Epithelial cell of proximal tubule (primary cell): ENCODE results near the gene TOMT. TPM values are rescaled to one million over a fixed set of nuclear protein-coding genes. Genes with fewer than 3 reads are reported as not detected.

Experiments used
- DNase-seq: peaks from one replicate; pipeline ENCODE4 v3.0.0-alpha.2; 2011; ENCODE audit warnings: low read depth
- H3K4me3 ChIP-seq: 2 replicates; pipeline ENCODE4 v1.5.1; 2011; ENCODE audit warnings: low read depth, mild to moderate bottlenecking, low read length
- total RNA-seq: library from RNA; depleted of rRNA; stranded (reverse); fragments of >200 nt; gene quantifications from 2 replicates; pipeline ENCODE4 v1.2.3, GENCODE V29; 2015
- TF ChIP-seq, protein P1 (sequence below): conservative IDR thresholded peaks from 2 replicates; pipeline ENCODE4 v1.5.1; 2012; ENCODE audit warnings: low read depth, mild to moderate bottlenecking, low read length

TOMT gene
- total RNA-seq, 1 donor from 2014 or later: not detected

GRCh38 chr11:72079819-72080325, 25.9 kb upstream of the TOMT start:
- peak overlapping the region; percentile 68 for H3K4me3 ChIP-seq
- no peak for DNase-seq
- TF ChIP-seq, protein P1, sequence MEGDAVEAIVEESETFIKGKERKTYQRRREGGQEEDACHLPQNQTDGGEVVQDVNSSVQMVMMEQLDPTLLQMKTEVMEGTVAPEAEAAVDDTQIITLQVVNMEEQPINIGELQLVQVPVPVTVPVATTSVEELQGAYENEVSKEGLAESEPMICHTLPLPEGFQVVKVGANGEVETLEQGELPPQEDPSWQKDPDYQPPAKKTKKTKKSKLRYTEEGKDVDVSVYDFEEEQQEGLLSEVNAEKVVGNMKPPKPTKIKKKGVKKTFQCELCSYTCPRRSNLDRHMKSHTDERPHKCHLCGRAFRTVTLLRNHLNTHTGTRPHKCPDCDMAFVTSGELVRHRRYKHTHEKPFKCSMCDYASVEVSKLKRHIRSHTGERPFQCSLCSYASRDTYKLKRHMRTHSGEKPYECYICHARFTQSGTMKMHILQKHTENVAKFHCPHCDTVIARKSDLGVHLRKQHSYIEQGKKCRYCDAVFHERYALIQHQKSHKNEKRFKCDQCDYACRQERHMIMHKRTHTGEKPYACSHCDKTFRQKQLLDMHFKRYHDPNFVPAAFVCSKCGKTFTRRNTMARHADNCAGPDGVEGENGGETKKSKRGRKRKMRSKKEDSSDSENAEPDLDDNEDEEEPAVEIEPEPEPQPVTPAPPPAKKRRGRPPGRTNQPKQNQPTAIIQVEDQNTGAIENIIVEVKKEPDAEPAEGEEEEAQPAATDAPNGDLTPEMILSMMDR: no peak

DNA sequence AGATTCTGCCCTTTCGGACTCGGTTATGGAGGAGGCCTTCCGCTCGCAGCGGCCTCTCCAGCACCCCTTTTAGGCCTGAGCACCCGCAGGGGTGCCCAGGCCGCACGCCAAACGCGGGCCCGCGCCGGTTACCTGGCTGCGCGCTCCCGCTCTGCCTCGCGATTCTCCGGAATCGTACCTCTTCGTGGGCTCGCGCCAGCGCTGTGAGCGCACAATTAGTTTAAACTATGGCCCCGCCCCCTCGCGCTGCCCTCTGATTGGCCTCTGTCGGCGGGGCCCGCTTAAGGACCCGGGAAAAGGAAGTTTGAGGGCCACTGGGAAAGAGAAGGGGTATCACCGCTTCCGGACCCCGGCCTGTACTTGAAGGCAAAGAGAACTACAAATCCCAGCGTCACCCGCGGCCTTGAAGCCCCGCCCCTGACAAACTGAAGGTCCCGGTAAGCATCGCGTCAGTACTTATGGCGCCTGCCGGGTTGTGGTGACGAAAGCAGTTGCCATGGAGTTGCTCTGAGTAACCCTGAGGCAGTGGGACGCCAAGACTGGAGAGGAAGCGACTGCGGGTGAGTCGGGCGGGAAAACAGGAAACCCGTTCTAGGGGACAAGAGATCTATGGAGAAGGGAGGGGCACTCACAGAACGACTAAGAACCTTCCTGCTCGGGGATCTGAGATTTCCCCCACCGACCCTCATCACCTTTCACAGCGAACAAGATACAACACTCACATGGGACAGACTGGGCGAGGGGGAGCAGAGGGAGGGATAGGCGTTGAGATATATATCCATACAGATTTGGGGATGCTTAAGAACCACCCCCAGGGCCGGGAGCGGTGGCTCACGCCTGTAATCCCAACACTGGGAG, 25.2 kb upstream of the TOMT start, which contains the start of the genes LRRC51 and NUMA1:
LRRC51 (plus strand) TSS at position 525 of the 858 bp plus-strand sequence. CDS start 8,234 bp downstream, outside the sequence.
NUMA1 (minus strand) TSS at position 217 of the 858 bp plus-strand sequence. CDS start 44,599 bp downstream, outside the sequence.
- DNase-seq: peak; percentile 97
- TF ChIP-seq, protein P1: no peak
- H3K4me3 ChIP-seq: peak within 1 kb of the TSS; percentile 68

- H3K4me3 ChIP-seq: peak overlapping the region; percentile 68
- TF ChIP-seq, protein P1: no peak
- DNase-seq: no peak
Observed at GRCh38 chr11:72081184-72081644, 24.5 kb upstream of the TOMT start.

- TF ChIP-seq, protein P1: no peak
- DNase-seq: no peak
- H3K4me3 ChIP-seq: no peak overlapping the region
Observed at GRCh38 chr11:72081821-72082453, 23.8 kb upstream of the TOMT start.

GRCh38 chr11:72083414-72083813, 22.3 kb upstream of the TOMT start:
- no peak overlapping the region for H3K4me3 ChIP-seq
- TF ChIP-seq, protein P1: no peak
- no peak for DNase-seq

DNA sequence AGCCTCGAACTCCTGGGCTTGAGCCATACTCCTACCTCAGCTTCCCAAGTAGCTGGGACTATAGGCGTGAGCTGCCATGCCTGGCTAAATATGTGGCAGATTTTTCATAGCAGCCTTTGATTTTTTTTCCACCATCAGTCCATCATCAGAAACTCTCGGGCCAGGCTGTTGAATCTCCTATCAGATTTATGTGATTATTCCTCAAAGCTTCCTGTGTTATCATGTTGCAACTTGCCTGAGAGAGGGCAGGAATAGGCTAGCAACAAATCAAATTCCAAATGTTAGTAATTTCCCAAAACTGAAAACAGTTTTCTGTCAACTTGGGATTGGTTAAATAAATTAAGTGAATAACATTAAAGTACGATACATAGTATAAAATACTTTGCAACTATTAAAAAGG, 21.6 kb upstream of the TOMT start:
- TF ChIP-seq, protein P1: no peak
- no peak overlapping the region for H3K4me3 ChIP-seq
- DNase-seq: no peak
